GM21529 (cell line): Measurements from ENCODE around the gene CNNM4.
A peak's percentile ranks its signal among the peaks of the same experiment; 100 is the strongest.

Experiments used
- ATAC-seq: cut with Tn5 transposase; IDR thresholded peaks from one replicate; pipeline ENCODE4 v1.9.1; 2021; ENCODE audit not compliant: unreplicated experiment

The CNNM4 gene

DNA sequence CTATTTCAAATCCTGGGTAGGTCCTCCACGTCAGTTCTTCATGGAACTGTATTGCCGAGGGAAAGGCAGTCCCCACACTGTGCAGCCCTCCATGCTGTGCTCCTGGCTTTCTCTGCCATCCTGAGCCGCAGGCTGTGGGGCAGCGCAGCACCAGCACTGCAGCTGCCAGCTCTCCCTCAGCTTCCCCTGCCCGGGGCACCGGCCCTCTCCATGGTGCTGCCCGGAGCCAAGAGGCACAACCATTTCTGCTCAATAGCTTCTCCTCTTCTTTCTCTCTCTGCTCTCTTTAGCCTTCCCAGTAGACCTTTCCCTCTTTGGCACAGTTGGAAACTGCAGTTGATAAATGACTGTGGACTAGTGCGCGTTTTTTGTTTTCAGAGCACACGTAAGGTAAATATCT is 71.0 kb downstream of the CNNM4 start:
- no peak for ATAC-seq

DNA sequence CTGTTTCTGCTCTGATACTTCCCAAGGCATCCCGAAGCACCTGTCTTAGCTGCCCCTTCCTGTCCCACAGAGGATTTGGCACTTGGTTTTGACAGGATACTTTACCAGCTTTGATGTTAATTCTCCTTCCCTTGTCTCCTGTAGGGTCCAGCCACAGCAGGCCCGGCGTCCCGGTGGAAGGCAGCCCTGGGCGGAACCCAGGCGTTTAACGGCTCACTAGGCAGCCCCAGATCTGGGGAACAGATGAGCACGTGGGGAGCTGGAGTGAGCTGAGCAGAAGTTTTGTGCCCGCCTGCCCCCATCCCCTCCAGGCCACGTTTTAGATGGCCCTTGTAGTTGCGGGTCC is 71.7 kb downstream of the CNNM4 start:
- ATAC-seq, result no peak

DNA sequence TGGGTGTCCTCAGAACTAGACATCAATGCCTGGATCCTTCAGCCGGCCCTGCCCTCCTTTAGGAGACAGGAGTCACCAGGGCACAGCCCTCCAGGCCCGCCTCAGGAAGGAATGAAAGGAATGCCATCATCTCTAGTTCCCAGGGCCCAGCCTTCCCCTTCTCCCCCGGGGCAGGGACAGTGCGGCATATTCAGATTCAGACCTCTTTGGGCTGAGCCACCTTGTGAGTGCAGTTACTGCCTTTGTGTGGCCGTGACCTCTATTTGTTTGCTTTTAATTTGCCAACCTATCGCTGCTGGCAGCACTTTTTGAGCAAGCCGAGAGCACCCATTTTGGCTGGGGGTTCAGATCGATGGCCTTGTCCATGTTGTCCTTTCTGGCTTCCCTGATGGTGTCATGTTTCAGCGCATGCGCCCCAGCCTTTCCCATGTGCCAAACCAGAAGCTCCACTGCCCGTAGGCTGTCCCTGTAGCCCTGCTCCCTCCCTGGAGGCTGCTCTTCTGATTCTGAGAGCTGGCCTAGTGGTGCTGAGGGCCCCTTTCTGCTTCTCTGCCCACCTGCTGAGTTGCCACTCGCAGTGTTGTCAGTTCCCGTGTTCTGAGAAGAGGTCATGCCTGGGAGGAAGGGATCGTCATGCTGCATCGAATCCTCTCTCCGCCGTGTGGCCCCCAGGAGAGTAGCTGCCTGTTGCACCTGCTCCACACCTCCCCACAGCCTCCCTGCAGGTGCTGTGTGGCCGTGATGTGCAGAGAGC is 72.2 kb downstream of the CNNM4 start:
- no peak for ATAC-seq

DNA sequence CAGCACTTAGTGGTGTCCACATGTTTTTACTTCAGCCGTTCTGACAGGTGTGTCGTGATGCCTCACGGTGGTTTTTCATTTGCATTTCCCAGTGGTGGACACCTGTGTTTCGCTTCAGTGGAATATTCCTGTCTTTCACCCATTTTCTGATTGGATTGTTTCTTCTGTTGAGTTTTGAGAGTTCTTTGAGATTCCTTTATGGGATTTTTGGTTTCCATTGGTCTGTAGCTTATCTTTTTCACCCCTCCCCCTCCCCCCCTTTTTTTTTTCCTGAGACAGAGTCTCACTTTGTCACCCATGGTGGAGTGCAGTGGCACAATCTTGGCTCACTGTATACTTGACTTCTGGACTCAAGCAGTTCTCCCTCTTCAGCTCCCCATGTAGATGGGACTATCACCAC is 75.1 kb downstream of the CNNM4 start:
- no peak for ATAC-seq

DNA sequence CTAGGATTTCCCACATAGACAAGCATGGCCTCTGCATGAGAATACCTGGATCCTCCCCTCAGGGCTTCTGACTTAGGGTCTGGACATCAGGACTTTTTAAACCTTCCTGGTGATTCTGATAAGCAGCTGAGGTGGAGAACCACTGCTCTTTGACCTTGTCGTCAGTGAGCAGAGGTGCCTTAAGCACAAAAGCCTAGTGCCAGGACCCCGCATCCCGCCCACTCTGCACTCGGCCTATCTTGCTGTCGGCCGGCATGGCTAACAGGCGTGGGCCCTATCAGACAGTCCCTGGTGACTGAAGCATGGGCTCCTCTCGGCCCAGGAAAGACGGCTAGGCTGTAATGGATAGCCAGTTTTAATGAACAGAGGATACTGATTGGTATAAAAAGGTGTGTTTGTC is 76.9 kb downstream of the CNNM4 start:
- no peak for ATAC-seq

DNA sequence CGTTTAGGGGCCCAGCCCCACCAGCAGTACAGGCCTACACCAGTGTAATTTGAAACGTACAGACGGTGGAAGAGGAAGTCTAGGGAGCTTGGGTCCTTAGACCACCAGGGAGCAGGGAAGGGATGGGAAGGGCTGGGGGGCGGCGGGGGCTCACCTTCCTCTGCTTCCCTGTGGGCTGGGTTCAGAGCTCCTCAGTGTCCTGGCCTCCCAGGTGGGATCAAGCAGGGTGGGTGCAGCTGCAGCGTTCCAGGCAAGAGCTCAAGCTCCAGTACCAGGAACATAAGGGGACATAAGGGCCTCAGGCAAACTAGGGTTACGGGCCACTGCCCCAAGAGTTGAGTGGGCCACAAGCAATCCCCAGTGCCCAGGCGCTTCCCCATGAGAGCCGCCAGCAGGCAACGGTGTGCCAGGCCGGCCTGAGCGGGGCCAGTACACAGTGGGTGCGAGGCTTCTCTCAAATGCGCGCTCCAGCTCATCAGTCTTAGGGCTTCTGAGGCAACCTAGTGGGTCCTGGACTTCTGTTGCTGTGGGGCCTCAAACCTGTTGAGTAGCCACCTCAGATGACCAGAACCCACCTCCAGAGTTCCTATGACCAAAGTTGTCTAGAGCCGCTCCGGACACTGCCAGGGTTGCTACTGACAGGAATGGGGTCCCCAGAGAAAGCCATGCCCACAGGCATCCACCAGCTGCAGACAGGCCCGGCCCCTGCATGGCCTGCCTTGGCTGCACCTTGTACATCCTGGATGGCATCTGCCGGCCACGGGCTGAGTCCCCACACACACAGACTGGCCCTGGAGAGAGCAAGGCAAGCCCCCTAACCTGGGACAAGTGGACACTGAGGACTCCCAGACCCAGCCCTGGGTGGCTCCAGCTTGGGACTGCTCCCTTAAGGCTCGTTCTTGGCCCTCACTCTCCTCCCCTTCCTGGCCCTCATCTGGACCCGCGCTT is 77.9 kb downstream of the CNNM4 start:
- no peak for ATAC-seq

DNA sequence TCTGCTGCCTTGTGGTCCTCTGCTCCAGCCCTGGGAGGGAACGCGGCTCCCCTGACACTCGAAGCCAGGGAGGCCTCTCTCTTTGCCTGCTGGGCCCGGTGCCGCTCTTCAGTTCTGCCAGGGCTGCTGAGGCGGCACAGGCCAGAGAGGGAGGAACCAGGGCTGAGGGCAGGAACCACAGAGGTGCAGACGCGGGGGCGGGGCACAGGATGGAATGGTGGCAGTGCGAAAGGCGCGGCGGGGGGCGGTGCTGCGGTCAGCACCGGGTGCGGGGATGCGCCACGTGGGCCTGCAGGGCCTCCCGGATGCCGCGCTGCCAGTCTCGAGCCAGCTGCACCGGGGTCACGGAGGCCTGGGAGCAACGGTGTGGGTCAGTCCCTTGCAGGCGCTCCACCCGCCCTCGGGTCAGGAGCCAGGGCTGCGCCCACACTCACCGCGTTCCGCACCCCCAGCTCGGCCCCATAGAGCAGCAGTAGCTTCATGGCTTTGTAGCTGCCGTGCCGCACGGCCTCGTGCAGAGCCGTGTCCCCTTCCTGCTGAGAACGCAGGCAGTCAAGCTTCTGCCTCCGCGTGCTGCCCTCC is 78.7 kb downstream of the CNNM4 start:
- peak; percentile 65 for ATAC-seq

DNA sequence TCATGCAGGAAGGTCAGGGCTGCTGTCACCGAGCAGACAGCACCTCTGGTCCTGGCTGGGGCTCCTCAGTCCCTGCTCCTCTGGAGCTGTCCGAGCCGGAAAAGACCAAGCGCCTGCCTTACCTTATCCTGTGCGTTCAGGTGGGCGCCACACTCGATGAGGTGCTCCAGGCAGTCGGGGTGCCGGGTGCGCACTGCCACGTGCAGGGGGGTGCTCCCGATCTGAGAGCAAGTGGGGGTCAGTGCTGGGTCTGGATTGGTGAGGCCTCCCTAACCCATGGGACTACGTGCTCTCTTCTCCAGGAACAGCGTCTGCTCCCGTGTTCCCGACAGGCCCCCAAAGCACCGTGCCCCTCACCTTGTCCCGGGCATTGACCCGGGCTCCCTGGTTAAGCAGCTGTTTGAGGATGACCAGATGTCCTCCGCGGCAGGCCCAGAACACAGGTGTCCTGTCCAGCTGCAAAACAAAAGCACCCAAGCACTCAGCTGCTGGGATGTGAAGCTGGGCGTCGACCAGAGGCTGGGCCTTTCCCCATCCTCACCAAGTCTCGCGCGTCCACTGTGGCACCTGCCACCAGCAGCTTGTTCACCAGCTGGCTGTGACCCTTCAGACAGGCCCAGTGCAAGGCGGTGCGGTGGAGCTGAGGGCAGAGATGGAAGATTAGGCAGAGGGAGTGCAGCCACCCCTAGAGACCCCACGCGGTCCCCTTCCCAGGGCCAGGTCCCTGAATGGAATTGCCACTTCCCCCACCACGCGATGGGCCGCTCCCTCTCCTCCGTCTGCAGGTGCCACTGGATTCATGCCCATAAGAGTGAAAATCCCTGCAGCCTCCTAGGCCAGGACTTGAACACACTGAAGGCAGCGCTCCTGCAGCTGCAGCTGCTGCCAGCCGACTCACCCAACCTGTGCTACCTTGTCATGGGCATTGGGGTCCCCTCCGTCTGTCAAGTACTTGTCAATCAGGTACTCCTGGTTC is 79.5 kb downstream of the CNNM4 start:
- ATAC-seq, result no peak

DNA sequence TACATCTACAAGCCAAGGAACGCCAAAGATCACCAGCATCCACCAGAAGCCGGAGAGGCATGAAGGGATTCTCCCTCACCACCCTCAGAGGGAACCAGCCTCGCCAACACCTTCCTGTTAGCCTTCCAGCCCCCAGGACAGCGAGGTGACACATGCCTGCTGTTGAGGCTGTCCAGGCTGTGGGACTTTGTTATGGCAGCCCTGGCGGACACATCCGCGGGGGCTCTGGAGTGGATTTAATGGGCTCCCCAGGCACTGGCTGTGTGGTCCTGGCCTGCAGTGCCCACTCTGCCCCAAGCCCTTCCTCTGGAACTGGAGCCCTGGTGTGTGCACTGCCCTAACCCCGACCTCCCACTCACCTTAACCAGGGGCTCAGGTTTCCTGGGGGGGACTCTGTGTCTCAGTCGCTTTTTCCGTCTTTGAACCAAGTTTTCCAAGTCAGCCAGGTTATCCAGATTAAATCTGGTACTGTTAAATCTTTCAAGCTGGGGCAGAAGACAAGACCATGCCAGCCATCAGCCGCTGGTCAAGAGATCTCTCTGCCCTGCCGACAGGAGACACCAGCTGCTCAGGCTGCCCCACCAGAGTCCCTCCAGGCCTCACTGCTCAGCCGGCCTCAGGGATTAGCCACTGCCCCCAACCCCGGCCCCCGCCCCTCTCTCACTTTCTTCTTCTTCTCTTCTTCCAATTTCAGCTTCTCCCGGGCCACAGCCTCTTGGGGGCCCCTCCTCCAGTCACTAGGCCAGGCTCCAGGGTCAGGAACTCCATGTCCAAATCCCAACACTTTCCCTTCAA is 81.2 kb downstream of the CNNM4 start:
- no peak for ATAC-seq

DNA sequence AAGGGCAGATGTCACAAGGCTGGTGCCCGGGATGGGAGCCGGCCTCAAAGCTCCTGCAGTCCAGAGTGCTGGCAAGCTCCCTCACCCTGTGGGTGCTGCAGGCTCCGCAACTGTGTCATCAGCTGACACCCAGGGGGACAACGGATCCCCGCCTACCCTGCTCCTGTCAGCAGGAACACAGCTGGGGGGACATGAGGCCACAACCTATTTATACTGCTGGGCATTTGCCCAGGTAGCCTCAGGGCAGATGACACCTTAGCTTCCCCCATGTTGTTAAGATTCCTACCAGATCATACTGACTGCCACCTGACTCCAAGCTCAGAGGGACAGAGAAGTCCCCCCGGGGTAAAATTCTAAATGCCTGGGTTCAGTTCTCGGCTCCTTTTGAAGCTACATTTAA is 81.9 kb downstream of the CNNM4 start:
- no peak for ATAC-seq

DNA sequence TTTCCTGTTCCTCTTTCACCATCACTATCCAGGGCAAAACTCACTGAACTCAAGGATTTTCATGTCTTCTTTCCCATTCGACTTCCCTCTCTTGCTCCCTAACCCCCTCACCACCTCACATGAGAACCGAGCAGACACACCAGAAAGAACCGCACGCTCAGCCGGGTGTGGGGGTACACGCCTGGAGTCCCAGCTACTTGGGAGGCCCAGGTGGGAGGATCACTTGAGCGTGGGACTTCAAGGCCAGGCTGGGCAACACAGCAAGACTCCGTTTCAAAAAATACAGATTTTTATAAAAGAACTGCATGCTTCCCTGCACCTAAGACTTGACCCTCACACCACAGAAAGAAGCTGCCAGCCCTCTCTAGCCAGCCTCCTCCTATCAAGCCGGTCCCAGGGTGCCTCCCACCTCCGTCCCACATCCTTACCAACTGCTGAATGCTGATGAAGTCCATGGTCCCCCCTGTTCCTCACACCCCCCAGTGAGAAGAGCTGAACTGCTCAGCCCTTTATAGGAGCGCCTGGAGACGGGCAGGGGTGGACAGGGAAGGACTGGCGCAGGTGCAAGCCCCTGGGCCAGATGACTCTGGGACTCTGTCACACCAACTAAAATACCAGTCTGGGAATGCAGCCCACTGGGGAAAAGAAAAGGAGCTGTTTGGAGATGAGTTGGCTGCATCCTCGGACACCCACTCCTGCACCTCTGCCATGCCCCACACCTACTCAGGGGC is 83.0 kb downstream of the CNNM4 start, which contains the start of gene ANKRD23:
Gene ANKRD23 (minus strand): TSS at position 484 of the 731 bp plus-strand sequence. CDS start 29 bp downstream, at position 455.
- no peak for ATAC-seq

DNA sequence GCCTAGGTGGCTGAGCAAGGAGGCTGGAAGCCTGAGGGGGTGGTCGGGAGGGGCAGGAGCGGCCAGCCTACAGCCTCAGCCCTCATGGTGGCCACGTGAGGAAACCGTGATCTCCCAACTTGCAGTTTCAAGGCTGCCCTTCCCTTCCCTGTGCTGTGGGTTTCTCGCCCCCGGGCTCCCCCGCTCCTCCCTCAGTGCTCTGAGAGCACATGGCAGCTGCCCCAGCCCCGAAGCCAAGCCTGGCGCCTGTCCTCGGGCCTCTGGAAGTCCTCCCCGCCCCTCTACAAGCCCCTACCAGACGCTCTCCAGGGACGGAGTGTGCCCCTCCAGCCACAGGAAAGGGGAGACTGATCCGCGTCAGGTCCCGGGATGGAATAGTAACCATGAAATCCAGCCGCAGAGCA is 83.7 kb downstream of the CNNM4 start:
- no peak for ATAC-seq

DNA sequence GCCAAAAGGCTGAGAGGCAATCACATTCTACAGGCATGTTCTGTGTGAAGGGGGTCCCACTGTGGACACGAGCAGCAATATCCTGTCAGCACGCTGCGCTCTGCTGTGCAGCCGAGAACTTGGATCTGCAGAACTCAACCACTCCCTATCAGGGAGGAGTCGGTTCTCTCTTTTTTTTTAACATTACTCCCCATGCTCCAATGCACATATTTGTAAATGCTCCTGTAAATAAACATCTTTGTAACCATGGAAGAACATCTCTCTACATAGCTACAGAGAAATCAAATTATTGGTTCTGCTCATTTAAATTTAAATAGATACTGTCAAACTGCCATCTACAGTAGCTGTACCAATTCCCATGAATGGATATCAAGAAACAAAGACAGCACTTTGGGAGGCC is 86.1 kb downstream of the CNNM4 start:
- no peak for ATAC-seq

DNA sequence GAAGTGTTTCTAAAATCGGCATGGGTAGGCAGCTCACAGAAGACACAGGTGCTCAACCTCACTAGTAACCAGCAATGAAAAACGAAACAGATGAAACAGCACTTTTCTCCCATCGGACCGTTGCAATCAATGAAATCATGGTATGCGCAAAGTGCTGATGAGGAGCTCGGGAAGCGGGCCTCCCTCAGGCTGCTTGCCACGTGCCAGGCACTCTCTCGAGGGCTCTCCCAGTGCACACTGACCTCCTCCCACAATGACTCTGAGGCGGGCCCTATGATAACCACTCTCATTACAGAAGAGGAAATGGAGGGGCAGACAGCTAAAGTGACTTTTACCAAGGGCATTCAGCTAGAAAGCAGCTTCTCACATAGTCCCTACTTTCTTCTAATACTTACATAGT is 86.9 kb downstream of the CNNM4 start:
- ATAC-seq, result no peak

DNA sequence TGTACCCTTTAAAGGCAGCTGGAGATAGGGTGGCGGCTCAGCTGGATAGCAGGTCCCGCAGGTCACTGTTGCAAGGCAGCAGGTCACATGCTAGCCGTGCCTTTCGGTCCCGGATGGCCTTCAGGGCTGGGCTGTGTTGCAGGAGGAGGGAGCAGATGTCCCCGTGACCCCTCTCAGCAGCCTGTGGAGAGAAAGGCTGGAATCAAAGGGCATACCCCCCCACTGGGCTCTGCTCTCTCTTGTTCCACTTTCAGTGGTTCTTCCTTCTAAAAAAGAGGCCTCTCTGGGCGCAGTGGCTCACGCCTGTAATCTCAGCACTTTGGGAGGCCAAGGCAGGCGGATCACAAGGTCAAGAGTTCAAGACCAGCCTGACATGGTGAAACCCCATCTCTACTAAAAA is 87.6 kb downstream of the CNNM4 start:
- ATAC-seq, result no peak

DNA sequence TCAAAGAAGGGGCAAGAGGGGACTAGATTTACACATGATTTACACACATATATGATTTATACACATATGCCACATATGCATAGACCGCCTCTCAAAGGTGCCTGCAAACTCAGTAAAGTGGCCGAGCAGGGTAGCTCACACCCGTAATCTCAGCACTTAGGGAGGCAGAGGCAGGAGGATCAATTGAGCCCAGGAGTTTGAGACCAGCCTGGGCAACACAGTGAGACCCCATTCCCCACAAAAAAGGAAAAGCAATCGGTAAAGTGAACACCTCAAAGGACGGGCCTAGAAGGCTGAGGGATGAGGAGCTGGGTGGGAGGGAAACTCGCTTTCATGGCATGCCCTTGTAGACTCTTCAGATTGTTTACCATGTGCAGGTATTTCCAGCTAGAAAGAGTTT is 92.0 kb downstream of the CNNM4 start:
- no peak for ATAC-seq

DNA sequence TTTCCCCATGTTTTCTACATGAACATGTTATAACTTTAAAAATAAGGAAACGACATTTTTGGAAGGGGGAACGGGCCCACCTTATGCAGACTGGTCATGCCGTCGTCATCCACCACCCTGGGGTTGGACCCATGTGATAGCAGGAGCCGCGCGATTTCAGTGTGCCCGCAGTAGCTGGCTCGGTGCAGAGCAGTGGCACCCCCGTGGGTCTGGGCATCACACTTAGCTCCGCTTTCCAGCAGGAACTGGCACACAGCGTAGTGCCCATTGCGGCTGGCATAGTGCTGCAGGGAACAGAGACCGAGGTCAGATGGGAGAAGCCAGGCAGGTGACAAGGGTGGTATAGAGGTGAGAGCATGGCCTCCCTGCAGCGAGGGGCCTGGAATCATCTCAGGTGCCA is 92.6 kb downstream of the CNNM4 start:
- no peak for ATAC-seq

DNA sequence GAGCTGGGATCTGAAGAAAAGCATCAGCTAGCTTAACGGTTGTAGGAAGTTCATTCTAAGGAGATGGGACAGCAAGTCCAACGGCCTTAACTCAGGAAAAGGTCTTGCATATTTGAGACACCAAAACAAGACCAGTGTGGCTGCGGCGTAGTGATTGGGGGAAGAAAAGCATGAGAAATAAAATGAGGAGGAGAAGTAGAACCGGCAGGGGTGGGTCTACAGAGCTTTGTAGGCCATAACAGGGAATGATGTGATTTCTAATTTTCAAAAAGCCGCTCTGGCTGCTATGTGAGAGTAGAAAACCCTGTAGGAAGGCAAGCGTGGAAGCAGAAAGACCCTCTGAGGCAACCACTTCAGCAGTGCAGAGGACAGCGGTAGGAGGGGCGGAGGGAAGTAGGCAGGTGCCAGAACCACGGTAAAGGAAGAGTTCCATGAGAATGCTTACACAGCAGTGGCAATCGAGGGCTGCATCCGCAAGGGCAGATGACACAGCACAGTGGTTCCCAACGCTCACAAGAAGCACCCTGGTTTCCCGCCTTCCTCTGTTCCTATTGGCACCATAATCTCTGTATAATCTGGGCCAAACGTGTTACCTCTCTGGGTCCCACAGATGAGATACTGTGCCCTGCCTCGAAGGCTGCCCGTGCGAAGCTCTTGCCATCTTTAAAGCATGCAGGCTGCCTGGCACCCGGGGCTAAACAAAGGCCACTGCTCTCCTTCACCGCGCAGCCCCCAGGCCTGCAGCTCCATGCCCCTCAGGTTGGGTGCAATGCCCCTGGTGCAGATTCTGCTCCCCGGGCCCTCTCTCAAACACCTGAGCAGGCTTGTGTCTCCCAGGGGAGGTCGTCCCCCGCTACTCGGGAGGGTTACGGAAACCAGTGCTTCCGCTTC is 96.3 kb downstream of the CNNM4 start:
- ATAC-seq, result peak; percentile 1
